Brain microvascular endothelial cell (primary cell): ENCODE results near the gene SART1.

Experiments used
- DNase-seq: peaks from one replicate; pipeline ENCODE4 v3.0.0-alpha.2; 2020
- H3K27ac ChIP-seq: fragments of 250-450 bp; sonication (Bioruptor Pico); 2 replicates; pipeline ENCODE4 v1.5.1; 2020; ENCODE audit warnings: mild to moderate bottlenecking, moderate library complexity
- H3K27me3 ChIP-seq: fragments of 250-450 bp; sonication (Bioruptor Pico); replicated peaks from 2 replicates; pipeline ENCODE4 v1.5.1; 2020; ENCODE audit warnings: mild to moderate bottlenecking
- H3K36me3 ChIP-seq: fragments of 250-450 bp; sonication (Bioruptor Pico); replicated peaks from 2 replicates; pipeline ENCODE4 v1.5.1; 2020; ENCODE audit warnings: mild to moderate bottlenecking
- H3K4me3 ChIP-seq: 2 replicates; pipeline ENCODE4 v1.5.1; 2011; ENCODE audit warnings: low read depth, mild to moderate bottlenecking, control low read depth, low read length, moderate library complexity
- in situ Hi-C: cut with HindIII; loops from 2 replicates; pipeline ENCODE4 v1.10.0; 2017; ENCODE audit warnings: low sequenced_read_pairs, low pct_ligation_motif_present
- TF ChIP-seq, protein P1 (sequence below): IDR thresholded peaks from 2 replicates; pipeline ENCODE4 v1.5.1; 2011; ENCODE audit warnings: low read depth, mild to moderate bottlenecking, moderate library complexity, low read length, control low read depth, inconsistent platforms; ENCODE audit errors: missing control alignments

The SART1 gene

DNA sequence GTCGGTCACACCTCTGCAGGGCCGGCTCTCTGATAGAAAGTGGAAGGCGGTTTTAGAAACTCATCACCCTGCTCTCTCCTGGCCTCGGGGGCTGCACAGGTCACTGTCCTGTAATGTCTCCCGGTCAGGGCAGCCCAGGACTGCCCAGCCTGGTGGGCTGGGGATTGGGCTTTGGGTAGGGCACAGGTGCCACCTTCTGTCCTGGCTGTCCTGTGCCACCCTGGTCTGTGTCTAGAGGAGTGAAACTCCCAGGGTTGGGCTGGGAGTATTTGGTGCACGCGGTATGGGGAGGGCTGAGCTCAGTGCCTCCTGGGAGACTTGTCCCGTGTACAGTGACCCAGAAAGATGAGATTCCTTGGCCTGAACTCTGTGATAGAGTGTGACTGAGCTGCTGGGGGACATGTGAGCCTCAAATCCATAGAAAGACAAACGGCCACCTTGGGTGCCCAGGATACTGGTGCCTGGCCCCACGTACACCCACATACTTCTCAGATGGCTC lies 17.8 kb downstream of the SART1 start:
- Histone ChIP-seq H3K27ac (no peak overlapping the region), H3K4me3 (no peak overlapping the region), H3K27me3 (no peaks in the 10 kb centered on the region), H3K36me3 (peaks cover 30% of the 10 kb centered on the region)
- TF ChIP-seq, protein P1, sequence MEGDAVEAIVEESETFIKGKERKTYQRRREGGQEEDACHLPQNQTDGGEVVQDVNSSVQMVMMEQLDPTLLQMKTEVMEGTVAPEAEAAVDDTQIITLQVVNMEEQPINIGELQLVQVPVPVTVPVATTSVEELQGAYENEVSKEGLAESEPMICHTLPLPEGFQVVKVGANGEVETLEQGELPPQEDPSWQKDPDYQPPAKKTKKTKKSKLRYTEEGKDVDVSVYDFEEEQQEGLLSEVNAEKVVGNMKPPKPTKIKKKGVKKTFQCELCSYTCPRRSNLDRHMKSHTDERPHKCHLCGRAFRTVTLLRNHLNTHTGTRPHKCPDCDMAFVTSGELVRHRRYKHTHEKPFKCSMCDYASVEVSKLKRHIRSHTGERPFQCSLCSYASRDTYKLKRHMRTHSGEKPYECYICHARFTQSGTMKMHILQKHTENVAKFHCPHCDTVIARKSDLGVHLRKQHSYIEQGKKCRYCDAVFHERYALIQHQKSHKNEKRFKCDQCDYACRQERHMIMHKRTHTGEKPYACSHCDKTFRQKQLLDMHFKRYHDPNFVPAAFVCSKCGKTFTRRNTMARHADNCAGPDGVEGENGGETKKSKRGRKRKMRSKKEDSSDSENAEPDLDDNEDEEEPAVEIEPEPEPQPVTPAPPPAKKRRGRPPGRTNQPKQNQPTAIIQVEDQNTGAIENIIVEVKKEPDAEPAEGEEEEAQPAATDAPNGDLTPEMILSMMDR: no peak
- in situ Hi-C loops: no loop called here
- no peak for DNase-seq

DNA sequence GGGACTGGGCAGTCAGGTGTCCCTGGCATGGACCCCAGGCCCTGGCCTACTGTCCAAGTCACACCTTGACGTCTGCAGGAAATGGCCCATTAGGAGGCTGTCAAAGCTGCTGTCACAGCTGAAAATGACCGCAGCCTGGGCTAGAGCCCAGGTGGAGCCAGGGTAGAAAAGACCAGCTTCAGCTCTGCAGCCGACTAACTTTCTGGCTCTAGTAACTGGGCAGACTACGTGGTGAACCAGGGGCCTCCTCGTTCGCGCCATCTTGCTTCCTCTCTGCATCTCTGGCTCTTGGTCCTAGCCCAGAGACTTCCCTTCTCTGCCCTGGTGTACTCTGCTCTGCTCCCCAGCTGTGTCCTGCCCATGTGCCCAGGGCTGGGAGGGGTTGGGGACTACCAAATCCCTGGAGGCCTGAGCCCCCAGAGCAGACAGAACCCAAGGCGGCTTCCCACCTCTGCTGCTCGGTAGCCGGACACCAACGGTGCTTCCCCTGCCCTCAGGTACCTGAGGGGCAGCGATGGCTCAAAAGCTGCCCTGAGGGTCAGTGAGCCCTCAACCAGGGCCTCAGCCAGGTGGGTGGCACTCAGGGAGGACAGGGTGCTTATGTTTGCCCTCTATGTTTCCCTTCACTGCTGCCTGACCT lies 19.7 kb downstream of the SART1 start:
- H3K36me3 ChIP-seq: peaks cover 25% of the 10 kb centered on the region
- H3K27me3 ChIP-seq: no peaks in the 10 kb centered on the region
- no peak for DNase-seq
- TF ChIP-seq, protein P1: no peak
- H3K27ac ChIP-seq: no peak overlapping the region
- H3K4me3 ChIP-seq: no peak overlapping the region
- in situ Hi-C loops: no loop called here

DNA sequence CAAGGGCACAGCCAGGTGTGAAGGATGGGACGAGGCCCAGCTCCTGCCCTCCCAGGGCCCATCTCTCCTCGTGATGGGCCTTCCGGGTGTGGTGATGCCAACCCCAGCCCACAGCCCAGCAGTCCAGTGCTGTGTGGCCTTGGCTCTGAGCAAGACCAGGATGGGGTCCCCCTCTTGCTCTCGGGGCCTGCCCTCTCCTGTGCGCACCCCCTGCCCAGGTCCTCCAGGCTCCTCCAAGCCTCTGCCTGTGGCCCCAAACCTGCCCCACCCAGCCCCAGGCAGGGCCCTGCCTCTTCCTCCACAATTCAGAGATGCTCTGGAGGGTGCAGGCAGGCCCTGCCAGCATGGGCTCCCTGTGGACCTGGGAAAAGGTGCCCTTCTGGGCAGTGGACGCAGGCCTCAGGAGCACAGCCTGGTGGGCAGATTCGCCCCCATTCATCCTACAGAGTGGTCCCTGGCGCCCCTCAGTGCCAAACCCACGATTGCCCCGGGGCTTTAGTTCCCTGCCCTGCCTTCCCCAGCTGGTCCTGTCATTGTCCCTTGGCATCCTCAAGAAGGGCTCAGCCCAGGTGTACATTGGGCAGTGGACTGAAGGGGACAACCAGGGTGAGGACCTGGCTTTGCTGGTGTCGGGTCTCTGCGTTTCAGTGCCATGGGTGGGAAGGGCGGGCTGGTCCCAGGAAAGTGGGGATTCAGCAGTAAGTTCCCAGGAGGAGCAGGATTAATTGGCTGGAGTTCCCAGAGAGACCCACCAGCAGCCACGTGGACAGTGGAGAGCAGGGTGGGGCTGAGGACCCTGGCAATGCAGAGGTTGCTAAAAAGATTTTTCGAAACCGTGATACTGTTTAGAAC lies 20.7 kb downstream of the SART1 start:
- H3K27ac ChIP-seq: no peak overlapping the region
- TF ChIP-seq, protein P1: no peak
- no peaks in the 10 kb centered on the region for H3K27me3 ChIP-seq
- H3K36me3 ChIP-seq: peaks cover 16% of the 10 kb centered on the region
- in situ Hi-C loops: no loop called here
- no peak overlapping the region for H3K4me3 ChIP-seq
- no peak for DNase-seq

DNA sequence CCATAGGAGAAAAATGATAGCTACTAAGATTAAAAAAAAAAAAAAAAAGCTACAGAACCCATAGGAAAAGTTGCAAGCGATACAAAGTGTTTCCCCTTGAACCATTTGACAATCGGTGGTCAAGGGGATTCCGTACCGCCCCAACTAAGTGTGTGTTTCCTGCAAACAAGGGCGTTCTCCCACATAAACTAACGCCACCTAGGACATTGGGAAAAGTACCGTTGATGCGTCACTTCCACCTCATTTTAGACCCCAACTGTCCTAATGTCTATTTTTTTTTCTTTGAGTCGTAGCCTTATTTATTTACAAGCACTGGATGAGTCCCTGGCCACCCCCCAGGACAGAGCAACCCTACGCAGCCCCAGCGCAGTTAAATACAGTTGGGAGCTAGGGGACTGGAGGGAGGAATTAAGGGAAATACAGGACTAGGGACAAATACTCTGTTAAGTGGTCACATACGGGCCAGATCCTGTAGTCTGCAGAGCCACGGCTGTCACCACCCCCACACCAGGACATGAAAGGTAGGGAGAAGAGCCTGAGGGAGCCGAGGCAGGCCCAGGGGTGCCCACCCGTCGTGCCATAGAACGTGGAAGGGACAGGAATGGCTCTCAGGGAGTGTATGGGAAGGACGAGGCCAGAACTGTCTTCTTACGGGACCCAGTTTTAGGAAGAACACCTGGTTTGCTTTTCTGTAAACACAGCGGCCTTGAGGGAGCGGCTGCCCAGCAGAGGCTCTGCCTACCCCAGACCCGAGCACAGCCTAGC lies 21.5 kb downstream of the SART1 start:
- in situ Hi-C loops: no loop called here
- DNase-seq: no peak
- no peaks in the 10 kb centered on the region for H3K27me3 ChIP-seq

GRCh38 chr11:65983589-65983987 lies 22.1 kb downstream of the SART1 start:
- in situ Hi-C loops: no loop called here
- peaks cover 5% of the 10 kb centered on the region for H3K36me3 ChIP-seq
- no peaks in the 10 kb centered on the region for H3K27me3 ChIP-seq
- no peak for DNase-seq
- H3K27ac ChIP-seq: no peak overlapping the region
- TF ChIP-seq, protein P1: no peak
- no peak overlapping the region for H3K4me3 ChIP-seq

More for the DNA sequence above, 21.5 kb downstream of the SART1 start:
- H3K27ac ChIP-seq: no peak overlapping the region
- H3K36me3 ChIP-seq: peaks cover 9% of the 10 kb centered on the region
- TF ChIP-seq, protein P1: no peak
- no peak overlapping the region for H3K4me3 ChIP-seq
